ENCODE data around the gene LRRK1.

DNA sequence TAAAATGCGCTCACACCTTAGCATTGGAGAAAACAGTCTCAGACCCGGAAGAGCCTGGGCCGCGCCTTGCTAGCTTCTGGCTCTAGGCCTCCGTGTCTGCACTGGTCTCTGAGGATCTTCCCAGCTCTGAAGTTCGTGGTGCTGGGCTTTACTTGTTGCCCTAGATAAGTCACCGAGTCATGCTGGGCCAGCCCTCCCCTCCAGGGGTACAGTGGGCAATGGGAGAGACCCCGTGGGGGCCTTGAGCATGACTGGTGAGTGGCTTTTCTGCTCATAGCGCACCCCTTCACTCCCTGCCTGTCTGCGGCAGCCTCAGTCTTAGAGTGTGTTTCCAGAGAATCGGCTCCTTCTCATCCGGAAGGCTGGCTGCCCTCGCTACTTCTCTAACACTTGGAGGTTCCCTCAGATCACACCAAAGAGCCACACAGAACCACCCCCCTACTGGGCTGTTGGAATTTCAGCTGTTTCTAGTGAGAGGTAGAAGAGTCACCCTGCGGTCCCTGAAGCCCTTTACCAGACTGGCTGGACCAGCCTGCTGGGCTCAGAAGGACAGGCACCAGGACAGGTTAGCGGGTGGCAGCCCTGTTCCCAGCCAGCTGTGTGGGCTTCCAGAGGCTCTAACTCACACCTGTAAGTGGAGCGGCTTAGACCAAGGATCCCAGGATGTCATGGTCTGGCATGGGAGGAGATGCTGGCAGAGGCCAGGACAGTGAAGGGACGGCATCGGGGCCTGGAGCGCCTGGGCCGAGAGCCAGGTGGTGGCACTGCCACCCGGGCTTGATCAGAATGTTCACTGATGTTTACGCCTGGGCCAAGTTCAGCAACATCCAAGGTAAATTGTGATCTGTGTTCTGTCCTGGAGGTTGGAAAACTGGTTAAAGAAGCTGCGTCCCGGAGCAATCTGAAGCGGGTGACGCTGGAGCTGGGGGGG is 21.7 kb upstream of the LRRK1 start:
- no peak for TF ChIP-seq EP300 (IDR thresholded peaks at IDR 0.05)
- TF ChIP-seq CTCF (IDR thresholded peaks at IDR 0.05), result no peak

All from gastroesophageal sphincter (tissue), 3 donors.